Measurements from ENCODE around the gene CCDC127.
"Not testable (repeated sequence)": the region's sequence is repeated elsewhere in the genome, so short reads cannot be mapped to it uniquely, and the experiment has no call there.

Gene CCDC127

GRCh38 chr5:218457-219291 lies 721 bp upstream of the CCDC127 start:
- H3K27ac Mint-ChIP-seq = peak overlapping the region; percentile 81 to 95
- ATAC-seq = peak; percentile 41
- peaks cover 71% of the 10 kb centered on the region for H3K4me1 Mint-ChIP-seq
- H3K9me3 Mint-ChIP-seq = no peaks in the 10 kb centered on the region
- peak; percentile 18 to 19 for DNase-seq
- H3K4me3 Mint-ChIP-seq = peak overlapping the region; percentile 97
- H3K27me3 Mint-ChIP-seq = no peaks in the 10 kb centered on the region

DNA sequence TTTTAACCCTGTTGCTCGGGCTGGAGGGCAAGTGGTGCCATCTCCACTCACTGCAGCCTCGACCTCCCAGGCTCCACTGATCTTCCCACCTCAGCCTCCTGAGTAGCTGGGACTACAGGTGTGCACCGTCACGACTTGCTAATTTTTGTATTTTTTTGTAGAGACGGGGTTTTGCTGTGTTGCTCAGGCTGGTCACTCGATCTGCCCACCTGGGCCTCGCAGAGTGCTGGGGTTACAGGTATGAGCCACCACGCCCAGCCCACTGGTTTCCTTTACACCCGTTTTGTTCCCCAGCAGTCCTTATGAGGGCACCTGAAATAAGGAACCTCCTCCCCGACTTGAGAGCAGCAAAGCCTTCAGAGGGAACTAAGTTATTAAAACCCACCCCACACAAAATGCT lies 1.9 kb downstream of the CCDC127 start:
- ATAC-seq, H3K9me3 Mint-ChIP-seq, DNase-seq, H3K27me3 Mint-ChIP-seq: not testable (repeated sequence)
- H3K27ac Mint-ChIP-seq = peak overlapping the region; percentile 44 to 80
- peaks cover 50% of the 10 kb centered on the region for H3K4me1 Mint-ChIP-seq
- H3K4me3 Mint-ChIP-seq = peak overlapping the region; percentile 65 to 72

DNA sequence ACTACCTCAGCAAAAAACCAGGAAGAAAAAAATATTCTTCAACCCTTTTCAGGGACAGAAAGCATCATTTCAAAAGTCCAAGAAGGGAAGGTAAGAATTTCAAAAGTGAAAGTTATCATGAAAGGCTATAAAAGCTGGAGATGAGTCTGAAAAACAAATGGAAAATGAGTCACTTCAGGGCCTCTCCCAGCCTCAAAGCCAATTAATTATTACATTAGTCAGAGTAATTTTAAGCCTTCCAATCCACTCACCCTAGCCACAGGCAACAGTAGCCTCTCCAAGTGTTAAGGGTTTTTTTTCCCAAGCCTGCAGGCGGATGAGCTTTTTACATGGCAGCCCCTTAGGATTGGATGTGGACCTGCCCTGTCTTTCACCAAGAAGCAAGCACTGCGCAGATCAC lies 2.7 kb downstream of the CCDC127 start:
- Mint-ChIP-seq H3K27ac (peak overlapping the region; percentile 83 to 85), H3K4me1 (peaks cover 46% of the 10 kb centered on the region), H3K4me3 (peak overlapping the region; percentile 64 to 65)
- ATAC-seq = peak; percentile 40
- H3K9me3 Mint-ChIP-seq, H3K27me3 Mint-ChIP-seq, DNase-seq: not testable (repeated sequence)

- Mint-ChIP-seq H3K27ac (peak overlapping the region; percentile 48 to 77), H3K4me3 (peak overlapping the region; percentile 14 to 58), H3K9me3 (no peaks in the 10 kb centered on the region), H3K27me3 (no peaks in the 10 kb centered on the region), H3K4me1 (peaks cover 54% of the 10 kb centered on the region)
- ATAC-seq (no peak), DNase-seq (no peak)
Observed at GRCh38 chr5:213803-214395, 4.1 kb downstream of the CCDC127 start.

- no peaks in the 10 kb centered on the region for H3K27me3 Mint-ChIP-seq
- peak overlapping the region in 1 of 2 donors; percentile 86 for H3K27ac Mint-ChIP-seq
- no peak for ATAC-seq
- DNase-seq = no peak
- no peaks in the 10 kb centered on the region for H3K9me3 Mint-ChIP-seq
- H3K4me1 Mint-ChIP-seq = peaks cover 28% of the 10 kb centered on the region
- no peak overlapping the region for H3K4me3 Mint-ChIP-seq
Observed at GRCh38 chr5:208449-209114, 9.4 kb downstream of the CCDC127 start.

GRCh38 chr5:207599-207998 lies 10.4 kb downstream of the CCDC127 start:
- H3K4me3 Mint-ChIP-seq = no peak overlapping the region
- no peaks in the 10 kb centered on the region for H3K27me3 Mint-ChIP-seq
- DNase-seq = no peak
- H3K27ac Mint-ChIP-seq = peak overlapping the region in 1 of 2 donors; percentile 51
- peaks cover 25% of the 10 kb centered on the region for H3K4me1 Mint-ChIP-seq
- ATAC-seq = no peak
- no peaks in the 10 kb centered on the region for H3K9me3 Mint-ChIP-seq

DNA sequence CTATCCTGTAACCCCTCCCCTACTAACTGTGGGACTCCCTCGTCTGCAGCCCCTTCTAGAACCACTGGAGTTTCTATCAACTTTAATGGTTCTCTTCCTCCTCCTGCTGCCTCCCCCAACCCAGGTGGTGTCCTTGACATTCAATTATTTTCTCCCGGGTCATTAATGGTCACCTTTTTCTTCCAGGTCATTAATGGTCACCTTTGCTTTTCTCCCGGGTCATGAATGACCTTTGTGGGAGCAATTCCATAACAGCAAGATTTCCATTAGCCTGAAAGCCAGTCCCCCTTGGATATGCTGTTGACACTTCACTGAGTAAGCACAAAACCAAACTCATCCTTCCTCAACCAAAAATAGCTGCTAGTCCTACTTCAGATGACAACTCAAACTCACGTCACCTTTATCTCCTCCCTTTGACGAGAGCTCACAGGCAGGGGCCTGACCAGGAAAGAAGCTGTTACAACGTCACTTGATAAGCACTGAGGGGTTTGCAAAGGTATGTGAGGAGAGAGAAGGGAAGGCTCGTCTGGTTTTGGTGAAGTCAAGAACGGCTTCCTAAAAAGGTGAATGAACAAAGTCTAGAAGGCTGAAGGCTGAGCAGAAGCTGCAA lies 10.9 kb downstream of the CCDC127 start:
- Mint-ChIP-seq H3K4me1 (peaks cover 25% of the 10 kb centered on the region), H3K27ac (peak overlapping the region; percentile 51 to 73), H3K4me3 (no peak overlapping the region), H3K9me3 (no peaks in the 10 kb centered on the region), H3K27me3 (no peaks in the 10 kb centered on the region)
- ATAC-seq = no peak
- DNase-seq = no peak

GRCh38 chr5:206406-206805 lies 11.5 kb downstream of the CCDC127 start:
- Mint-ChIP-seq H3K9me3 (no peaks in the 10 kb centered on the region), H3K4me3 (no peak overlapping the region), H3K4me1 (peaks cover 25% of the 10 kb centered on the region), H3K27me3 (no peaks in the 10 kb centered on the region), H3K27ac (no peak overlapping the region)
- no peak for DNase-seq
- no peak for ATAC-seq

GRCh38 chr5:204966-205670 lies 12.8 kb downstream of the CCDC127 start:
- Mint-ChIP-seq H3K27ac (no peak overlapping the region), H3K9me3 (no peaks in the 10 kb centered on the region), H3K4me1 (peaks cover 19% of the 10 kb centered on the region), H3K27me3 (no peaks in the 10 kb centered on the region), H3K4me3 (no peak overlapping the region)
- ATAC-seq (no peak), DNase-seq (no peak)

- H3K27me3 Mint-ChIP-seq = no peaks in the 10 kb centered on the region
- H3K9me3 Mint-ChIP-seq = no peaks in the 10 kb centered on the region
- DNase-seq = no peak
- no peak overlapping the region for H3K4me3 Mint-ChIP-seq
- H3K27ac Mint-ChIP-seq = no peak overlapping the region
- peaks cover 13% of the 10 kb centered on the region for H3K4me1 Mint-ChIP-seq
- ATAC-seq = no peak
Observed at GRCh38 chr5:204462-204861, 13.5 kb downstream of the CCDC127 start.

GRCh38 chr5:204001-204400 lies 14.0 kb downstream of the CCDC127 start:
- no peaks in the 10 kb centered on the region for H3K9me3 Mint-ChIP-seq
- peaks cover 11% of the 10 kb centered on the region for H3K4me1 Mint-ChIP-seq
- no peak overlapping the region for H3K27ac Mint-ChIP-seq
- ATAC-seq (no peak), DNase-seq (no peak)
- no peak overlapping the region for H3K4me3 Mint-ChIP-seq
- H3K27me3 Mint-ChIP-seq = no peaks in the 10 kb centered on the region

DNA sequence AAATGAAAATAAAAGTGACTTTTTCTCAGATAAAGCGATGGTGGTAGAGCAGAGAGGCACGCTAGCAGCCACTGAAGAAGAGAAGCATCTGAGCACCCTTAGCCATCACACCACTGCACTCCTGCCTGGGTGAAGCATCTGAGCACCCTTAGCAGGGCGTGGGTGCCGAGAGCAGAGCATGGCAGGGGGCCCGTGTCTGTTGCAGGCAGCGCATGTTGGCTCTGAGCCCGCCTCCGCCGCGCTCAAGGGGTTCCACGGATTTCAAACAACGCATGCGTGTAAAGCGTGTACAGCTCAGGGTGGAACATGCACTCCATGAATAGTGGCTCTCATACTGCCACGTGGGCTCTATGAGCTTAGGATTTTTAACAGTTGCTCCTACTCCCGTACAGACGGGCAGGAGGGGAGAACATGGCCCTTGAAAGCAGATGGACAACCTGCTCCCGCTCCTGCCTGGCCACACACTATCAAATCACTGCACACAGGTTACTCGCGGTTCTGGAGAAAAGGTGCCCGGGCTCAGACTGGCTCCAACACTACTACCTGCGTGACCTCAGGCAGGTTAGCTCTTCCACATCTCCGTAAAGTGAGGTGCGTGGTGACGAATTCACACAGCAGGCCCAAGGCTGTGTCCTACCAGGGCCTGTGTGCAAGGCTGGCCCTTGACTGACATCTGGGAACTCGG lies 14.6 kb downstream of the CCDC127 start:
- H3K27me3 Mint-ChIP-seq = no peaks in the 10 kb centered on the region
- ATAC-seq (no peak), DNase-seq (no peak)
- H3K4me3 Mint-ChIP-seq = no peak overlapping the region
- H3K4me1 Mint-ChIP-seq = peaks cover 11% of the 10 kb centered on the region
- H3K9me3 Mint-ChIP-seq = no peaks in the 10 kb centered on the region
- H3K27ac Mint-ChIP-seq = no peak overlapping the region

- peak overlapping the region in 1 of 2 donors; percentile 78 for H3K27ac Mint-ChIP-seq
- no peaks in the 10 kb centered on the region for H3K27me3 Mint-ChIP-seq
- H3K4me1 Mint-ChIP-seq = no peaks in the 10 kb centered on the region
- H3K9me3 Mint-ChIP-seq = no peaks in the 10 kb centered on the region
- DNase-seq (no peak), ATAC-seq (no peak)
- H3K4me3 Mint-ChIP-seq = no peak overlapping the region
Observed at GRCh38 chr5:201672-202071, 16.3 kb downstream of the CCDC127 start.

- ATAC-seq (no peak), DNase-seq (no peak)
- Mint-ChIP-seq H3K27ac (no peak overlapping the region), H3K27me3 (no peaks in the 10 kb centered on the region), H3K4me1 (no peaks in the 10 kb centered on the region), H3K9me3 (no peaks in the 10 kb centered on the region), H3K4me3 (no peak overlapping the region)
Observed at GRCh38 chr5:200985-201384, 17.0 kb downstream of the CCDC127 start.
